GM18951 (cell line): Measurements from ENCODE around the gene MYO5A.
"Not testable (repeated sequence)": the region's sequence is repeated elsewhere in the genome, so short reads cannot be mapped to it uniquely, and the experiment has no call there.

Source experiments
- POLR2A ChIP-seq: IDR thresholded peaks from 4 replicates; pipeline ENCODE4 v1.6.1; 2011; ENCODE audit warnings: mild to moderate bottlenecking; ENCODE audit not compliant: insufficient read length, insufficient read depth; ENCODE audit errors: extremely low read depth
- in situ Hi-C: fragments of 300-500 bp; cut with MboI; formaldehyde crosslinking; loops from one replicate; pipeline ENCODE4 v1.12.0; 2022; ENCODE audit warnings: low sequenced_read_pairs, mixed read lengths, inconsistent platforms; ENCODE audit not compliant: unreplicated experiment

MYO5A gene

GRCh38 chr15:52422001-52422400 is 106.7 kb downstream of the MYO5A start:
- in situ Hi-C loops, result no loop called here
- TF ChIP-seq POLR2A, result no peak

GRCh38 chr15:52421029-52421428 is 107.7 kb downstream of the MYO5A start:
- in situ Hi-C loops, result no loop called here
- TF ChIP-seq POLR2A, result no peak

GRCh38 chr15:52419494-52419893 is 109.2 kb downstream of the MYO5A start:
- TF ChIP-seq POLR2A, result no peak
- in situ Hi-C loops, result no loop called here

GRCh38 chr15:52417957-52418356 is 110.7 kb downstream of the MYO5A start:
- TF ChIP-seq POLR2A, result no peak
- in situ Hi-C loops, result no loop called here

- TF ChIP-seq POLR2A, result no peak
- in situ Hi-C loops, result no loop called here
Observed at GRCh38 chr15:52417521-52417920, 111.2 kb downstream of the MYO5A start.

- in situ Hi-C loops, result not testable (repeated sequence)
Observed at GRCh38 chr15:52416566-52416965, 112.1 kb downstream of the MYO5A start.

- TF ChIP-seq POLR2A, result no peak
- in situ Hi-C loops, result no loop called here
Observed at GRCh38 chr15:52415628-52416027, 113.1 kb downstream of the MYO5A start.

GRCh38 chr15:52414936-52415335 is 113.7 kb downstream of the MYO5A start:
- TF ChIP-seq POLR2A, result no peak
- in situ Hi-C loops, result no loop called here

GRCh38 chr15:52408823-52409222 is 119.9 kb downstream of the MYO5A start:
- no peak for TF ChIP-seq POLR2A
- in situ Hi-C loops, result no loop called here

GRCh38 chr15:52407374-52407773 is 121.3 kb downstream of the MYO5A start:
- in situ Hi-C loops, result no loop called here
- no peak for TF ChIP-seq POLR2A

GRCh38 chr15:52406601-52407000 is 122.1 kb downstream of the MYO5A start:
- in situ Hi-C loops, result no loop called here
- TF ChIP-seq POLR2A, result no peak

- no peak for TF ChIP-seq POLR2A
- in situ Hi-C loops, result no loop called here
Observed at GRCh38 chr15:52405856-52406255, 122.8 kb downstream of the MYO5A start.

GRCh38 chr15:52397118-52397517 is 131.6 kb downstream of the MYO5A start:
- in situ Hi-C loops, result no loop called here
- TF ChIP-seq POLR2A, result no peak

- no peak for TF ChIP-seq POLR2A
- in situ Hi-C loops, result no loop called here
Observed at GRCh38 chr15:52394118-52394517, 134.6 kb downstream of the MYO5A start.

GRCh38 chr15:52392008-52392687 is 136.5 kb downstream of the MYO5A start:
- in situ Hi-C loops, result no loop called here
- no peak for TF ChIP-seq POLR2A
